Activated CD4-positive, alpha-beta T cell treated with anti-CD3 and anti-CD28 coated beads, Interleukin-10, Interleukin-2, amounts not matched to agents 100 ng/mL and 50 ng/mL, durations not matched to agents 16 hours and 8 hours (primary cell): ENCODE measurements around the gene LMAN2L.

Experiments used
- DNase-seq: peaks from one replicate; pipeline ENCODE4 v3.0.0-alpha.2; 2020

The LMAN2L gene

GRCh38 chr2:96760036-96760985 is 20.4 kb upstream of the LMAN2L start, which contains the start of gene CNNM4:
TSS of gene CNNM4 (plus strand) at chr2:96760902. CDS start at chr2:96761000, 98 bp downstream.
- peak; percentile 95 for DNase-seq

- DNase-seq: no peak
Measured at GRCh38 chr2:96759548-96759947, 19.7 kb upstream of the LMAN2L start.

- DNase-seq: no peak
Measured at GRCh38 chr2:96758987-96759386, 19.1 kb upstream of the LMAN2L start.

GRCh38 chr2:96757477-96757860 is 17.6 kb upstream of the LMAN2L start:
- no peak for DNase-seq

GRCh38 chr2:96756788-96757476 is 17.1 kb upstream of the LMAN2L start:
- no peak for DNase-seq

- DNase-seq: no peak
Measured at GRCh38 chr2:96754317-96754716, 14.5 kb upstream of the LMAN2L start.

- no peak for DNase-seq
Measured at GRCh38 chr2:96753661-96754282, 13.9 kb upstream of the LMAN2L start.

- DNase-seq: no peak
Measured at GRCh38 chr2:96751800-96752199, 11.9 kb upstream of the LMAN2L start.

GRCh38 chr2:96747061-96747617 is 7.3 kb upstream of the LMAN2L start:
- no peak for DNase-seq

- DNase-seq: no peak
Measured at GRCh38 chr2:96739076-96739632, 710 bp downstream of the LMAN2L start.

GRCh38 chr2:96737831-96738230 is 2.0 kb downstream of the LMAN2L start:
- DNase-seq: peak; percentile 32

- DNase-seq: no peak
Measured at GRCh38 chr2:96737251-96737650, 2.6 kb downstream of the LMAN2L start.

GRCh38 chr2:96734880-96735583 is 4.8 kb downstream of the LMAN2L start:
- peak; percentile 28 for DNase-seq

GRCh38 chr2:96733931-96734330 is 5.9 kb downstream of the LMAN2L start:
- peak; percentile 38 for DNase-seq

- DNase-seq: no peak
Measured at GRCh38 chr2:96730212-96730611, 9.7 kb downstream of the LMAN2L start.

GRCh38 chr2:96729748-96730147 is 10.1 kb downstream of the LMAN2L start:
- no peak for DNase-seq

GRCh38 chr2:96727431-96727830 is 12.4 kb downstream of the LMAN2L start:
- DNase-seq: no peak

- no peak for DNase-seq
Measured at GRCh38 chr2:96726131-96726530, 13.7 kb downstream of the LMAN2L start.

GRCh38 chr2:96716388-96716787 is 23.5 kb downstream of the LMAN2L start:
- no peak for DNase-seq

GRCh38 chr2:96715658-96716057 is 24.2 kb downstream of the LMAN2L start:
- no peak for DNase-seq

- DNase-seq: no peak
Measured at GRCh38 chr2:96710985-96711384, 28.9 kb downstream of the LMAN2L start.
